WERI-Rb-1 (cell line): ENCODE results near the gene OSBPL10.
"Not testable (repeated sequence)": the region's sequence is repeated elsewhere in the genome, so short reads cannot be mapped to it uniquely, and the experiment has no call there.

Source experiments
- DNase-seq: peaks from one replicate; pipeline ENCODE4 v3.0.0-alpha.2; 2020
- H3K27ac ChIP-seq: fragments of 250-450 bp; sonication (Bioruptor Pico); 2 replicates; pipeline ENCODE4 v1.5.1; 2020; ENCODE audit warnings: mild to moderate bottlenecking, moderate library complexity
- H3K27me3 ChIP-seq: fragments of 250-450 bp; sonication (Bioruptor Pico); 2 replicates; pipeline ENCODE4 v1.5.1; 2021; ENCODE audit warnings: mild to moderate bottlenecking, low read depth, moderate library complexity; ENCODE audit not compliant: insufficient read depth, severe bottlenecking
- H3K36me3 ChIP-seq: fragments of 250-450 bp; sonication (Bioruptor Pico); 2 replicates; pipeline ENCODE4 v1.5.1; 2020; ENCODE audit warnings: mild to moderate bottlenecking, moderate library complexity
- H3K4me3 ChIP-seq: 2 replicates; pipeline ENCODE4 v1.5.1; 2011; ENCODE audit warnings: low read depth, mild to moderate bottlenecking, control low read depth, low read length
- H3K9me3 ChIP-seq: fragments of 250-450 bp; sonication (Bioruptor Pico); 2 replicates; pipeline ENCODE4 v1.5.1; 2021; ENCODE audit warnings: mild to moderate bottlenecking, moderate library complexity; ENCODE audit not compliant: severe bottlenecking
- TF ChIP-seq, protein P1 (sequence below): IDR thresholded peaks from 2 replicates; pipeline ENCODE4 v1.5.1; 2011; ENCODE audit warnings: low read depth, mild to moderate bottlenecking, control low read depth, inconsistent platforms, low read length

Gene OSBPL10

DNA sequence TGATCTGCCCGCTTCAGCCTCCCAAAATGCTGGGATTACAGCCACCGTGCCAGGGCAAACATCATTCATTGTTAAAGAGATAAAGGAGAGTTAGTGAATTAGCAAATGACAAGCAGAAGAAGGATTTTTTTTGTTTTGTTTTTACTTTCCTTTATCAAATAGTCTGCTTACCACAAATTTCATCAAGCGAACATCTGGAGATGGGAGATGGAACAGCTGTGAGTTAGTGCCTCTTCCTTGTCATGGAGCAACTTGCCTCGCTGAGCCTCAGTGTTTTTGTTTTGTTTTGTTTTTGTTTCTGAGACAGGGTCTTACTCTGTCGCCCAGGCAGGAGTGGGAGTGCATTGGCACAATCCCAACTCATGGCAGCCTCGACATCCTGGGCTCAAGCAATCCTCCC lies 16.4 kb upstream of the OSBPL10 start:
- Histone ChIP-seq H3K9me3 (peaks cover 5% of the 10 kb centered on the region), H3K4me3 (no peak overlapping the region), H3K27me3 (no peaks in the 10 kb centered on the region), H3K27ac (no peak overlapping the region), H3K36me3 (no peaks in the 10 kb centered on the region)
- TF ChIP-seq, protein P1, sequence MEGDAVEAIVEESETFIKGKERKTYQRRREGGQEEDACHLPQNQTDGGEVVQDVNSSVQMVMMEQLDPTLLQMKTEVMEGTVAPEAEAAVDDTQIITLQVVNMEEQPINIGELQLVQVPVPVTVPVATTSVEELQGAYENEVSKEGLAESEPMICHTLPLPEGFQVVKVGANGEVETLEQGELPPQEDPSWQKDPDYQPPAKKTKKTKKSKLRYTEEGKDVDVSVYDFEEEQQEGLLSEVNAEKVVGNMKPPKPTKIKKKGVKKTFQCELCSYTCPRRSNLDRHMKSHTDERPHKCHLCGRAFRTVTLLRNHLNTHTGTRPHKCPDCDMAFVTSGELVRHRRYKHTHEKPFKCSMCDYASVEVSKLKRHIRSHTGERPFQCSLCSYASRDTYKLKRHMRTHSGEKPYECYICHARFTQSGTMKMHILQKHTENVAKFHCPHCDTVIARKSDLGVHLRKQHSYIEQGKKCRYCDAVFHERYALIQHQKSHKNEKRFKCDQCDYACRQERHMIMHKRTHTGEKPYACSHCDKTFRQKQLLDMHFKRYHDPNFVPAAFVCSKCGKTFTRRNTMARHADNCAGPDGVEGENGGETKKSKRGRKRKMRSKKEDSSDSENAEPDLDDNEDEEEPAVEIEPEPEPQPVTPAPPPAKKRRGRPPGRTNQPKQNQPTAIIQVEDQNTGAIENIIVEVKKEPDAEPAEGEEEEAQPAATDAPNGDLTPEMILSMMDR: no peak
- DNase-seq: no peak

DNA sequence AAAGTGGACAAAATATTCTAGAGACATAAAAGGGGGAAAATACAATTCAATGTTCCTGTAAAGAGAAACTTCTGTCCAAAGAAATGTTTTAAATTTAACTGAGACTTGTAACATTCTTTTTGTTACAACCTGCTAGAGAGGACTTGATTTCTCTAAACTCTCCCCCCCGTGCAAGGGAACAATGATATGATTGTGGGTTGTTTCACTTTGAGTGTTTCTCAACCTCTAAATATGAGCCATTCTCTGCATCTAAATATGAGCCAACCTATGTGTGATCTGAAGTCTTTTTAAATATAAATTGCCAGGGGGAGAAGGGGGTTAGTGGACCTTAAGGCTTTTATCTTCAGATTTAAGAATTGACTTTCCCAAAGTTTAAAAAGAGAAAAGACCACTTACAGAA lies 15.1 kb upstream of the OSBPL10 start:
- Histone ChIP-seq H3K9me3 (peaks cover 5% of the 10 kb centered on the region), H3K4me3 (no peak overlapping the region), H3K36me3 (no peaks in the 10 kb centered on the region), H3K27ac (no peak overlapping the region), H3K27me3 (no peaks in the 10 kb centered on the region)
- no peak for DNase-seq
- TF ChIP-seq, protein P1: no peak

DNA sequence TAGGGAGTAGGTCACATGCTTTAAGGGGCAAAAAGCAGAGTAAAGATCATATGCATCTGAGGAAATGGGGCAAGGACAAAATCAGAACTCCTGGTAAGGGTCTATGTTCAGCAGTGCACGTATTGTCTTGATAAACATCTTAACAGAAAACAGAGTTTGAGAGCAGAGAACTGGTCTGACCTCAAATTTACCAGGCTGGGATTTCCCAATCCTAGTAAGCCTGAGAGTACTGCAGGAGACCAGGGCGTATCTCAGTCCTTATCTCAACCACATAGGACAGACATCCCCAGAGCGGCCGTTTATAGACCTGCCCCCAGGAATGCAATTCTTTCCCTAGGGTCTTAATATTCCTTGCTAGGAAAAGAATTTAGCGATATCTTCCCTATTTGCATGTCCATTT lies 14.0 kb upstream of the OSBPL10 start:
- not testable (repeated sequence) for H3K27ac ChIP-seq, DNase-seq, H3K4me3 ChIP-seq, H3K36me3 ChIP-seq, H3K27me3 ChIP-seq
- H3K9me3 ChIP-seq: peaks cover 13% of the 10 kb centered on the region

DNA sequence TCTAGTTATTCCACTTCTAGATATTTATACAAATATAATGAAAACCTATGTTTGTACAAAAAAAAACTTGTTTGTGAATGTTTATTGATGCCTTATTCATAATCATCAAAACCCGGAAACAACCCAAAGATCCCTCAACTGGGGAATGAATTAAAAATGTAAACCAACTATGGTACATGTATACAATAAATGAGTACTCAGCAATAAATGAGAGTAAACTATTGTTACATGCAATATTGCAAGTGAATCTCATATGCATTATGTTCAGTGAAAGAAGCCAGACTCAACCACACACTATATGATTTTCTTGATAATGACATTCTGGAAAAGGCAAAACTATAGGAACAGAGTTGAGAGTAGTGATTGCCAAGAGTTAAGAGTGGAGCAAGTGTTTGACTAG lies 12.8 kb upstream of the OSBPL10 start:
- H3K4me3 ChIP-seq: no peak overlapping the region
- no peaks in the 10 kb centered on the region for H3K36me3 ChIP-seq
- H3K27me3 ChIP-seq: no peaks in the 10 kb centered on the region
- TF ChIP-seq, protein P1: no peak
- DNase-seq: no peak
- peaks cover 13% of the 10 kb centered on the region for H3K9me3 ChIP-seq
- H3K27ac ChIP-seq: no peak overlapping the region

DNA sequence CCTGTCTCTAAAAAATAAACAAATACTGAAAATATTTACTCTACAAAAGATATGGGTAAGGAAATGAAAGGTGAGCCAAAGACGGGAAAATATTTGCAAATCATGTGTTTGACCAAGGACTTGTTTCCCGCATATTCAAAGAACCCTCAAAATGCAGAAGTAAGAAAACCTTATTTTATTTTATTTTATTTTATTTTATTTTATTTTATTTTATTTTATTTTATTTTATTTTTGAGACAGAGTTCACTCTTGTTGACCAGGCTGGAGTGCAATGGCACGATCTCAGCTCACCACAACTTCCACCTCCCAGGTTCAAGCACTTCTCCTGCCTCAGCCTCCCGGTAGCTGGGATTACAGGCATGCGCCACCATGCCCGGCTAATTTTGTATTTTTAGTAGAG lies 11.9 kb upstream of the OSBPL10 start:
- not testable (repeated sequence) for H3K27ac ChIP-seq, H3K27me3 ChIP-seq, H3K36me3 ChIP-seq, H3K4me3 ChIP-seq, DNase-seq
- H3K9me3 ChIP-seq: peaks cover 13% of the 10 kb centered on the region

DNA sequence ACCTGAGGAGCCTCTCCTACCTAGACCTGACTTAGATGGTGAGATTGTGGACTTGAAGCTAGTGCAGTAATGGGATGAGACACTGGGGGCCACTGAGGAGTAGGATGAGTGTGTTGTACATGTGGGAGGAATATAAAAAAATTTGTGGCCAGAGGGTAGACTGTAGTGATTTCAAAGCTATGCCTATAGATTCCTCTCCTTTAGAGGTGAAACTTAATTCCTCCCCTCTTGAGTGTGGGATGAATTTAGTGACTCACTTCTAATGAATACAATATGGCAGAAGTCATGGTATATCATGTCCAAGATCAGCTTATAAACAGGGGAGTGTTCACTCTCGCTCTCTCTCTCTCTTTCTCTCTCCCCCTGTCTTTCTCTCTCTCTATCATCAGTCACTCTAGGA lies 7.2 kb upstream of the OSBPL10 start:
- no peak overlapping the region for H3K4me3 ChIP-seq
- no peak overlapping the region for H3K27ac ChIP-seq
- H3K9me3 ChIP-seq: peaks cover 8% of the 10 kb centered on the region
- H3K27me3 ChIP-seq: no peaks in the 10 kb centered on the region
- TF ChIP-seq, protein P1: no peak
- no peak for DNase-seq
- no peaks in the 10 kb centered on the region for H3K36me3 ChIP-seq

DNA sequence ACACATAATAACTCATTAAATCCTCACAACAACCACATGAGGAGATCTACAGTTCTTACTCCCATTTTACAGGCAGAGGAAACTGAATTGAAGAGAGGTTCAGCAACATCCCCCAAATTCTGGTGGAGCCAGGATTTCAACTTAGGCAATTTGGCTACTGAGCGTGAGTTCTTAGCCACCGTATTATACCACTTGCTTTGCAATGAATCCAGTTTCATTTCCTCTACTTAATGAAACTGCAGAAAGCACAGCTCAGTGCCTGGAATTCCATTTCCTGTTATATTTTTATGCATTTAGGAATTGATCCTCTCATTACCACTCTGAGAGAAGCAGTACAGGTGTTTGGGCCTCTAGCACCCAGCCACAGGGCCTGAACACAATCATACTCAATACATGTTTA lies 4.8 kb upstream of the OSBPL10 start:
- Histone ChIP-seq H3K27ac (no peak overlapping the region), H3K27me3 (no peaks in the 10 kb centered on the region), H3K9me3 (peaks cover 8% of the 10 kb centered on the region), H3K36me3 (no peaks in the 10 kb centered on the region), H3K4me3 (no peak overlapping the region)
- no peak for DNase-seq
- TF ChIP-seq, protein P1: no peak
